Activated naive CD8-positive, alpha-beta T cell (primary cell): ENCODE data around the gene NLGN1.

Source experiments
- H3K27ac Mint-ChIP-seq: one replicate; pipeline ENCODE4 v1.8.0; 2021; ENCODE audit warnings: mixed read lengths
- H3K27me3 Mint-ChIP-seq: one replicate; pipeline ENCODE4 v1.8.0; 2021; ENCODE audit warnings: mixed read lengths
- H3K36me3 Mint-ChIP-seq: one replicate; pipeline ENCODE4 v1.8.0; 2021; ENCODE audit warnings: mixed read lengths
- H3K4me1 Mint-ChIP-seq: one replicate; pipeline ENCODE4 v1.8.0; 2021; ENCODE audit warnings: low read depth, mixed read lengths
- H3K4me3 Mint-ChIP-seq: one replicate; pipeline ENCODE4 v1.8.0; 2021; ENCODE audit warnings: mild to moderate bottlenecking, mixed read lengths
- H3K9me3 Mint-ChIP-seq: one replicate; pipeline ENCODE4 v1.8.0; 2021; ENCODE audit warnings: low read depth, mixed read lengths

The NLGN1 gene

GRCh38 chr3:173938616-173939015 is 541.1 kb downstream of the NLGN1 start:
- Mint-ChIP-seq H3K4me1 (no peaks in the 10 kb centered on the region), H3K4me3 (no peak overlapping the region), H3K9me3 (no peaks in the 10 kb centered on the region), H3K27me3 (no peaks in the 10 kb centered on the region), H3K27ac (no peak overlapping the region), H3K36me3 (no peaks in the 10 kb centered on the region)

- Mint-ChIP-seq H3K4me3 (no peak overlapping the region), H3K9me3 (no peaks in the 10 kb centered on the region), H3K4me1 (no peaks in the 10 kb centered on the region), H3K36me3 (no peaks in the 10 kb centered on the region), H3K27me3 (no peaks in the 10 kb centered on the region), H3K27ac (no peak overlapping the region)
Measured at GRCh38 chr3:173939331-173939730, 541.8 kb downstream of the NLGN1 start.

GRCh38 chr3:173943264-173943663 is 545.7 kb downstream of the NLGN1 start:
- no peaks in the 10 kb centered on the region for H3K27me3 Mint-ChIP-seq
- H3K4me1 Mint-ChIP-seq, result no peaks in the 10 kb centered on the region
- no peaks in the 10 kb centered on the region for H3K36me3 Mint-ChIP-seq
- H3K9me3 Mint-ChIP-seq, result no peaks in the 10 kb centered on the region
- no peak overlapping the region for H3K27ac Mint-ChIP-seq
- no peak overlapping the region for H3K4me3 Mint-ChIP-seq

- H3K4me3 Mint-ChIP-seq, result no peak overlapping the region
- H3K36me3 Mint-ChIP-seq, result no peaks in the 10 kb centered on the region
- H3K27me3 Mint-ChIP-seq, result no peaks in the 10 kb centered on the region
- H3K9me3 Mint-ChIP-seq, result no peaks in the 10 kb centered on the region
- no peaks in the 10 kb centered on the region for H3K4me1 Mint-ChIP-seq
- H3K27ac Mint-ChIP-seq, result no peak overlapping the region
Measured at GRCh38 chr3:173945170-173945569, 547.6 kb downstream of the NLGN1 start.

- H3K27ac Mint-ChIP-seq, result no peak overlapping the region
- no peaks in the 10 kb centered on the region for H3K4me1 Mint-ChIP-seq
- no peaks in the 10 kb centered on the region for H3K36me3 Mint-ChIP-seq
- H3K9me3 Mint-ChIP-seq, result no peaks in the 10 kb centered on the region
- H3K27me3 Mint-ChIP-seq, result no peaks in the 10 kb centered on the region
- no peak overlapping the region for H3K4me3 Mint-ChIP-seq
Measured at GRCh38 chr3:173945806-173946205, 548.3 kb downstream of the NLGN1 start.

GRCh38 chr3:173954647-173955046 is 557.1 kb downstream of the NLGN1 start:
- H3K9me3 Mint-ChIP-seq, result peaks cover 3% of the 10 kb centered on the region
- no peak overlapping the region for H3K4me3 Mint-ChIP-seq
- no peaks in the 10 kb centered on the region for H3K4me1 Mint-ChIP-seq
- no peaks in the 10 kb centered on the region for H3K36me3 Mint-ChIP-seq
- H3K27me3 Mint-ChIP-seq, result no peaks in the 10 kb centered on the region
- no peak overlapping the region for H3K27ac Mint-ChIP-seq

- H3K36me3 Mint-ChIP-seq, result no peaks in the 10 kb centered on the region
Measured at GRCh38 chr3:173957646-173958045, 560.1 kb downstream of the NLGN1 start.

GRCh38 chr3:173958805-173959204 is 561.3 kb downstream of the NLGN1 start:
- H3K4me1 Mint-ChIP-seq, result no peaks in the 10 kb centered on the region
- no peak overlapping the region for H3K4me3 Mint-ChIP-seq
- no peaks in the 10 kb centered on the region for H3K9me3 Mint-ChIP-seq

More at GRCh38 chr3:173957646-173958045, 560.1 kb downstream of the NLGN1 start:
- H3K4me1 Mint-ChIP-seq, result no peaks in the 10 kb centered on the region
- no peaks in the 10 kb centered on the region for H3K27me3 Mint-ChIP-seq
- no peak overlapping the region for H3K27ac Mint-ChIP-seq
- no peak overlapping the region for H3K4me3 Mint-ChIP-seq
- H3K9me3 Mint-ChIP-seq, result no peaks in the 10 kb centered on the region

GRCh38 chr3:173970281-173970680 is 572.7 kb downstream of the NLGN1 start:
- Mint-ChIP-seq H3K9me3 (peaks cover 6% of the 10 kb centered on the region), H3K36me3 (no peaks in the 10 kb centered on the region), H3K4me3 (no peak overlapping the region), H3K27ac (no peak overlapping the region), H3K4me1 (no peaks in the 10 kb centered on the region), H3K27me3 (no peaks in the 10 kb centered on the region)

More at GRCh38 chr3:173958805-173959204, 561.3 kb downstream of the NLGN1 start:
- Mint-ChIP-seq H3K27ac (no peak overlapping the region), H3K27me3 (no peaks in the 10 kb centered on the region), H3K36me3 (no peaks in the 10 kb centered on the region)

- Mint-ChIP-seq H3K4me3 (no peak overlapping the region), H3K4me1 (no peaks in the 10 kb centered on the region), H3K9me3 (no peaks in the 10 kb centered on the region), H3K36me3 (no peaks in the 10 kb centered on the region), H3K27me3 (no peaks in the 10 kb centered on the region), H3K27ac (no peak overlapping the region)
Measured at GRCh38 chr3:173976281-173976680, 578.7 kb downstream of the NLGN1 start.

- Mint-ChIP-seq H3K9me3 (no peaks in the 10 kb centered on the region), H3K36me3 (no peaks in the 10 kb centered on the region), H3K27ac (no peak overlapping the region), H3K4me3 (no peak overlapping the region), H3K4me1 (no peaks in the 10 kb centered on the region), H3K27me3 (no peaks in the 10 kb centered on the region)
Measured at GRCh38 chr3:173977747-173978146, 580.2 kb downstream of the NLGN1 start.

GRCh38 chr3:173983343-173983742 is 585.8 kb downstream of the NLGN1 start:
- Mint-ChIP-seq H3K36me3 (no peaks in the 10 kb centered on the region), H3K4me3 (no peak overlapping the region), H3K27ac (no peak overlapping the region), H3K27me3 (no peaks in the 10 kb centered on the region), H3K9me3 (peaks cover 4% of the 10 kb centered on the region), H3K4me1 (no peaks in the 10 kb centered on the region)

GRCh38 chr3:173986861-173987410 is 589.4 kb downstream of the NLGN1 start:
- Mint-ChIP-seq H3K9me3 (peaks cover 4% of the 10 kb centered on the region), H3K4me3 (no peak overlapping the region), H3K27ac (no peak overlapping the region), H3K27me3 (no peaks in the 10 kb centered on the region), H3K36me3 (no peaks in the 10 kb centered on the region), H3K4me1 (no peaks in the 10 kb centered on the region)

GRCh38 chr3:173988909-173989308 is 591.4 kb downstream of the NLGN1 start:
- no peak overlapping the region for H3K27ac Mint-ChIP-seq
- H3K4me1 Mint-ChIP-seq, result no peaks in the 10 kb centered on the region
- H3K4me3 Mint-ChIP-seq, result no peak overlapping the region
- no peaks in the 10 kb centered on the region for H3K36me3 Mint-ChIP-seq
- H3K27me3 Mint-ChIP-seq, result no peaks in the 10 kb centered on the region
- H3K9me3 Mint-ChIP-seq, result peaks cover 4% of the 10 kb centered on the region

GRCh38 chr3:173992416-173992815 is 594.9 kb downstream of the NLGN1 start:
- Mint-ChIP-seq H3K4me3 (no peak overlapping the region), H3K4me1 (no peaks in the 10 kb centered on the region), H3K27ac (no peak overlapping the region), H3K27me3 (no peaks in the 10 kb centered on the region), H3K9me3 (no peaks in the 10 kb centered on the region), H3K36me3 (no peaks in the 10 kb centered on the region)

GRCh38 chr3:173993299-173993698 is 595.8 kb downstream of the NLGN1 start:
- H3K9me3 Mint-ChIP-seq, result no peaks in the 10 kb centered on the region
- H3K27ac Mint-ChIP-seq, result no peak overlapping the region
- no peaks in the 10 kb centered on the region for H3K36me3 Mint-ChIP-seq
- H3K4me1 Mint-ChIP-seq, result no peaks in the 10 kb centered on the region
- H3K27me3 Mint-ChIP-seq, result no peaks in the 10 kb centered on the region
- H3K4me3 Mint-ChIP-seq, result no peak overlapping the region
